AG04449 (cell line): ENCODE data around the gene IGF2R.

Experiments used
- CTCF ChIA-PET: fragments of 350-600 bp; formaldehyde crosslinking; extraction: SDS; loops from one replicate; lab custom pipeline; 2021; ENCODE audit warnings: antibody characterized with exemption; lab: Yijun Ruan, JAX
- POLR2A ChIA-PET: fragments of 400-600, 350-600 bp; formaldehyde crosslinking; extraction: SDS; loops from one replicate; lab custom pipeline; 2020; ENCODE audit warnings: antibody characterized with exemption, inconsistent platforms; lab: Yijun Ruan, JAX
- DNase-seq: peaks from one replicate; pipeline ENCODE4 v3.0.0-alpha.2; 2010; ENCODE audit warnings: low read depth, low spot score
- H3K4me3 ChIP-seq: 2 replicates; pipeline ENCODE4 v1.5.1; 2011; ENCODE audit warnings: low read depth, mild to moderate bottlenecking, control low read depth, low read length
- TF ChIP-seq, protein P1 (sequence below): IDR thresholded peaks from one replicate; pipeline ENCODE4 v1.5.1; 2011; ENCODE audit warnings: mild to moderate bottlenecking, moderate library complexity, low read length, control low read depth, inconsistent platforms; ENCODE audit not compliant: insufficient read depth; ENCODE audit errors: missing control alignments

The IGF2R gene

DNA sequence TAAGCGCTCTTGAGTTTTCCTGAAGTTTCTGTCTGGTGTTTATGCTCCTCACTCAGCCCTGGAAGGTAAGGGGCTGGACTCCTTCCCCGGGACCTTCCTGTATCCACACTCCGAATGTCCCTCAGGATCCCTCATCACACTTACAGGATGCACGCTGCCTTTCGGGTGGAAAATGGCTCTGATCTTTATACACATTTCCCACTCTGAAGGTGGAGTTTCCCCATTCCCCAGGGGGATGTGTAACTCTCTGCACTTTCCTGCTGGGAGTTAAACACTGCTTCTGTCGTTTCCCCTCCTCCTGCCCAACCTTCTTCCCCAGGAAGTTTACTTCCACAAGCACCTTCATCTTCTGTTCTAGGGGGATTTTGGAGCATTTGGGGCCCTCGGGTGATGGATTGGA is 17.1 kb upstream of the IGF2R start:
- CTCF ChIA-PET, result interaction anchor here (4.9 kb wide), 1 partner anchor 10 kb away, joined by 26 read pairs; no protein-coding TSS in a partner anchor
- DNase-seq, result no peak
- POLR2A ChIA-PET, result no interaction called here
- TF ChIP-seq, protein P1, sequence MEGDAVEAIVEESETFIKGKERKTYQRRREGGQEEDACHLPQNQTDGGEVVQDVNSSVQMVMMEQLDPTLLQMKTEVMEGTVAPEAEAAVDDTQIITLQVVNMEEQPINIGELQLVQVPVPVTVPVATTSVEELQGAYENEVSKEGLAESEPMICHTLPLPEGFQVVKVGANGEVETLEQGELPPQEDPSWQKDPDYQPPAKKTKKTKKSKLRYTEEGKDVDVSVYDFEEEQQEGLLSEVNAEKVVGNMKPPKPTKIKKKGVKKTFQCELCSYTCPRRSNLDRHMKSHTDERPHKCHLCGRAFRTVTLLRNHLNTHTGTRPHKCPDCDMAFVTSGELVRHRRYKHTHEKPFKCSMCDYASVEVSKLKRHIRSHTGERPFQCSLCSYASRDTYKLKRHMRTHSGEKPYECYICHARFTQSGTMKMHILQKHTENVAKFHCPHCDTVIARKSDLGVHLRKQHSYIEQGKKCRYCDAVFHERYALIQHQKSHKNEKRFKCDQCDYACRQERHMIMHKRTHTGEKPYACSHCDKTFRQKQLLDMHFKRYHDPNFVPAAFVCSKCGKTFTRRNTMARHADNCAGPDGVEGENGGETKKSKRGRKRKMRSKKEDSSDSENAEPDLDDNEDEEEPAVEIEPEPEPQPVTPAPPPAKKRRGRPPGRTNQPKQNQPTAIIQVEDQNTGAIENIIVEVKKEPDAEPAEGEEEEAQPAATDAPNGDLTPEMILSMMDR, result no peak
- H3K4me3 ChIP-seq, result no peak overlapping the region

DNA sequence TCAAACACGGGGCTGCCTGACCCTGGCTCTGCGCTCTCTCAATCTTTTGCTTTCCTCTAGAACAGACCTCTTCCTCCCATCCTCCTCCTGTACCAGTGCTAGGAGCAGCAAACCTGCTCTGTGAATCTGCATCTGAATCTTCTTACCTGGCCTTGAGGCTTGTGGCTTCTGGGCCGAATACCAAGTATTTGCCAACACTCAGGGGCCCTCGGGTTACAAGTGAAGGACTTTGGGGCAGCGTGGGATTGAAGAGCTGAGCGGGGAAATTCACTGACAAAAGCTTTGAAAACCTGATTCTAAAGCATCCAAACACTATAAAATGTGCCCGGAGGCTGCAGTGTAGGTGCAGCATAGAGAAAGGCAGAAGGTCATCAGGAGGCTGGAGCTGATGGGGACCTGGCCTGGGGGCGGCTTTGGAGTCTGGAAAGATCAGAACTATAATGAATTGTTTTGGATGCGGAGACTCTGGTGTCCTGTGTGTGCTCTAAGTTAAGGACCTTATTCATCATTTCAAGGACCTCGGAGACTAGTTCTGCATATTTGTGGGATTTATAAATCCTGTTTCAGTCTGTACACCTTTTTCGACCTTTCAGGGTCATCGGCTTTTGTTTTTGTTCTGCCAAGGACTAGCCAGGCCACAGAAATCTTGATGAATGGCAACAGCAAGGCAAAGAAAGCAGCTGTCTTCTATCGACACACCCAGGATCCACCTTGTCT is 16.4 kb upstream of the IGF2R start:
- ChIA-PET POLR2A (no interaction called here), CTCF (interaction anchor here (1.4 to 4.9 kb wide), 4 partner anchors 10 to 89 kb away, joined by 4 to 26 read pairs (median 6); no protein-coding TSS in a partner anchor)
- TF ChIP-seq, protein P1, result no peak
- H3K4me3 ChIP-seq, result no peak overlapping the region
- no peak for DNase-seq

DNA sequence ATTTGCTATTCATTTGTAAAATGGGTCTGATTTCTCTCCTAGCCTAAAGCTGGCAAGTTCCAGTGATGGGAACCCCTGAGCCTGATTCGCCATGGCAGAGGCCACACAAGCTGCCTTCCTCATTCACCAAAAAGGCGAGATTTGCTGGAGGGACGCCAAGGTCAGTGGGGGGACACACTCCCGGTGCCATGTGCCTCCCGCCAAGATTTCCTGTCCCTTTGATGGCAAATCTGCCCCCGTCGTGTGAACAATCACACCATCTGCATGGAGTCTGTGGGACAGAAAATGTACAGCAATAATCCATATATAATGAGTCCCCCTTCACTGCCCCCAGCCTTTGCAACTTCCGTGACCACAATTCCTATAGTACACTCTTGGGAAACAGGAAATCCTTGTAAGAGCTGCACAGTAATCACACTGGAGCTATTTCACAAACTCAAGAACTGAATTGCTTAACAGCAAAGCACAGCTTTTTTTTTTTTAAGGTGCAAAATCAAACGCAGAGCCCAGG is 15.7 kb upstream of the IGF2R start:
- TF ChIP-seq, protein P1, result no peak
- no peak overlapping the region for H3K4me3 ChIP-seq
- ChIA-PET CTCF (interaction anchor here (1.4 to 4.9 kb wide), 4 partner anchors 11 to 90 kb away, joined by 4 to 26 read pairs (median 6); no protein-coding TSS in a partner anchor), POLR2A (interaction anchor here (0.6 kb wide), 1 partner anchor 123 kb away, joined by 3 read pairs; no protein-coding TSS in a partner anchor)
- peak; percentile 67 for DNase-seq

DNA sequence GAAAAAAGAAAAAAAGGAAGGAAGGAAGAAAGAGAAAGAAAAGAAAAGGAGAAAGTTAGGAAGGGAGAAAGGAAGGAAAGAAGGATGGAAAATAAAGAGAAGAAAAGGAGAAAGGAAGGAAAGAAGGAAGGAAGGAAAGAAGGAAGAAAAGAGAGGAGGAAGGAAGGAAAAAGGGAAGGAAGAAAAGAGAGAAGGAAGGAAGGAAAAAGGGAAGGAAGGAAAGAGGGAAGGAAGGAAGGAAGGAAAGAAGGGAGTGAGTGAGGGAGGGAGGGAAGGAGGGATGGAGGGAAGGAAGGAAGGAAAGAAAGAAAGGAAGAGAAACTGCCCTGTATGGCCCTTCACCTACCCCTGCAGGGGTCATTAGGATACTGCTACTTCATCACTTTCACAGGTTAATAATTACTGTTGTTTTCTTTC is 12.9 kb upstream of the IGF2R start:
- ChIA-PET POLR2A (no interaction called here), CTCF (no interaction called here)
- no peak overlapping the region for H3K4me3 ChIP-seq
- DNase-seq, result no peak
- TF ChIP-seq, protein P1, result no peak

DNA sequence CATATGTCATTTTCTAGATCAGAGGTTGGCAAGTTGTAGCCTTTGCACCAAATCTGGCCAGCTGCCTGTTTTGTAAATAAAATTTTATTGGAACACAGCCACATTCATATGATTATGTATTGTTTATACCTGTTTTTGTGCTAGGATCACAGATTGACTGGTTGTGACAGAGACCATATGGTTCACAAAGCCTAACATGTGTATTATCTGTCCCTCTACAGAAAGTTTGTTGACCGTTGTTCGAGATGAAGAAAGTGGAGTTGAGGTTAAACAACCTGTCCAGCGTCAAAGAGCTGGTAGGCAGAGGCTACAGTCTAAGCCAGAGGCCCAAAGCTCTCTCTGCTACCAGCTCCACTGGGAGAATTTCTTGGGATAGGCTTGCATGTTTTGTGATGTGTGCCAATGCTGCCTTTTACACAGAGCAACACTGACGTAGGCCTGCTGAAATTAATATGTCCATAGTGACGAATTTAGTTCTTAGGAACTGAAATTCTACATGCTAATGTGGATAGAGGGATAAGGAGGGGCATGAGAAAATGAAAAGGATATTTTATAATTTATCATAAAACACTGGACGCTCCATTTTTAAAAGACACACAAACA is 11.7 kb upstream of the IGF2R start:
- DNase-seq, result no peak
- CTCF ChIA-PET, result interaction anchor here (1.2 kb wide), 1 partner anchor 11 kb away, joined by 3 read pairs; no protein-coding TSS in a partner anchor
- TF ChIP-seq, protein P1, result no peak
- POLR2A ChIA-PET, result no interaction called here
- no peak overlapping the region for H3K4me3 ChIP-seq
